A172 (cell line): ENCODE data around the gene TCOF1. TPM values are rescaled to one million over a fixed set of nuclear protein-coding genes. Genes with fewer than 3 reads are reported as not detected.

ENCODE experiments used
- DNase-seq: peaks from one replicate; pipeline ENCODE4 v3.0.0-alpha.2; 2015; ENCODE audit warnings: low spot score
- total RNA-seq: library from RNA; depleted of rRNA; stranded (reverse); fragments of >200 nt; shearing (Covaris generic); gene quantifications from 2 replicates; pipeline ENCODE4 v1.2.3, GENCODE V29; 2014

The TCOF1 gene
- total RNA-seq, 1 experiment from 2014 or later = 56.5 TPM

DNA sequence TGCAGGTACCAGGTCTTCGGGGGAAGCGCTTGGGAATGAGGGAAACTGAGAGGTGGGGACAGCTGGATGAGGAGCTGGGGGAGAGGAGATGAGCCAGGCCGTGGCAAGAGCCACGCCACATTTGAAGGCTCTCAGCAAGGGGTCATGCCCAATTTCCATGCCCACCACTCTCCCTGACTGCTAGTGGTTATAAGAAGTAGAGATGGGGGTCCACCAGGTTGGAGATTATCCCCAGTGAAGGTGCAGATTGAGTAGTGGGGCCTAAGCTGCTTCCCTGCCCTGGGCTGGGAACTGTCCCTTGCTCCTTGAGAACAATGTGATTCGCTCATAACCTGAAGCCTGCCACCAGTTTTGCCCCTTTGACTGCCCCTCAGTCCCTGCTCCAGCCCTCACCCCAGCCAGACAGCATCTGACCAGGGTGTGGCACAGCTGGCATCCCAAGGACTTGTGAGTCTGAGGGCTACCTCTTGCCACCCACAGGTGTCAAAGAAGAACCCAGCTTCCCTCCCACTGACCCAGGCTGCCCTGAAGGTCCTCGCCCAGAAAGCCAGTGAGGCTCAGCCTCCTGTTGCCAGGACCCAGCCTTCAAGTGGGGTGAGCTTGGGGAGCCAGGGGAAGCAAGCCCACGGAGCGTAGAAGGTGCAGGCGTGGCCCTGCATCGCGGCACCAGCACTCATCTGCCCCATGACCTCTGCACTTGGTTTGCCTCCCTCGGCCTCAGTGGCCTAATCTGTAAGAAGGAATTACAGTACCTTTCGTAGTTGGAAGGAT lies 33.8 kb downstream of the TCOF1 start:
- DNase-seq = no peak

GRCh38 chr5:150391986-150392385 lies 34.5 kb downstream of the TCOF1 start:
- DNase-seq = no peak

DNA sequence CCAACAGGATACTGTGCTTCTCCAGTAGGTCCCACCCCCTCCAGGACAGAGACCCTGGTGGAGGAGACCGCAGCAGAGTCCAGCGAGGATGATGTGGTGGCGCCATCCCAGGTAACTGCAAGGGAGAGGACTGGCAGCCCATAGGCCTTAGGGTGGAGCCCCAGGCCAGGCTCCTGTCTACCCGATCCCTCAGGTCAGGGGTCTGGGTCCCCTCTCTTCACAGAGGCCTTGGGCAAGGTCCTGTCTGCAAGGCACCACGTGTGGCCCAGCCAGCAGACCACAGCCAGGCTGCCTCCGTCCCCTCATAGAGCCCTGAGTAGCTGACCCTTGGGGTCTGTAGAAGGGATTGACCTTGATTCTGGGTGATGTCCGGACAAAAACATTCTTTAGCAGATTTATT lies 35.2 kb downstream of the TCOF1 start:
- DNase-seq = no peak

DNA sequence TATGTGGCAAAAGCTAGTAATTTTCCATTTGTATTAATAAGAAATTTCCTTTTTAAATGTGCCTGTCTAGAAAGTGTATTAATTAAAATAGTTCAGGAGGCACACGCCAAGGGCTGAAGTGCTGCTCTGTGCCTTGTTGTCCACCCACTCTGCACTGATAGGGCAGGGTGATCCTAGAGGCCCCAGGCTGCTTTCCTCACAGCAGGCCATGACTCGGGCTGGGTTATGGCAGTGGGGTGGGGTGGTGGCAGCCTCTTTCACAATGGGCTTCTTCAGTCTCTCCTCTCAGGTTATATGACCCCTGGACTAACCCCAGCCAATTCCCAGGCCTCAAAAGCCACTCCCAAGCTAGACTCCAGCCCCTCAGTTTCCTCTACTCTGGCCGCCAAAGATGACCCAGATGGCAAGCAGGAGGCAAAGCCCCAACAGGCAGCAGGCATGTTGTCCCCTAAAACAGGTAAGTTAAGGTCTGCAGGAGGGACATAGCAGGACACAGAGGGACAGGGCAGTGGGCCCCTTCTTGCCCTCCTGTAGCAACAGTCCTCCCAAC lies 35.7 kb downstream of the TCOF1 start:
- no peak for DNase-seq

DNA sequence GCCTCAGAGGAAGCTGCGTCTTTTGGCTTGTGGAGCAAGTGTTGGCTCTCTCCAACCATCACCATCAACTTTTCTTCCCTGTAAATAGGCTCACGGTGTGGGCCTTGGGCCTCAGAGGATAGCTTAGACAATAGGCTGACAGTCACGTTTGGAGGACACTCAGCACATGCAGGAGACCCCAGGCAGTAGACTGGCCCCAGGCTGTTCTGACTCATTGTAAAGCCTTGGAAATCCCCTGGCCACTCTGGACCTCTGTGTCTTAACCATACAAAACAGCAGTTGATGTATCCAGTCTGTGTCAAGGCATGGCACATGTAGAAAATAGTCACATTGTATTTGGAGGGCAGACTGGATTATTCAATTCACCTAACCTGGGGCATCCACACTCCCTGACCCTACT lies 36.6 kb downstream of the TCOF1 start:
- peak; percentile 67 for DNase-seq

DNA sequence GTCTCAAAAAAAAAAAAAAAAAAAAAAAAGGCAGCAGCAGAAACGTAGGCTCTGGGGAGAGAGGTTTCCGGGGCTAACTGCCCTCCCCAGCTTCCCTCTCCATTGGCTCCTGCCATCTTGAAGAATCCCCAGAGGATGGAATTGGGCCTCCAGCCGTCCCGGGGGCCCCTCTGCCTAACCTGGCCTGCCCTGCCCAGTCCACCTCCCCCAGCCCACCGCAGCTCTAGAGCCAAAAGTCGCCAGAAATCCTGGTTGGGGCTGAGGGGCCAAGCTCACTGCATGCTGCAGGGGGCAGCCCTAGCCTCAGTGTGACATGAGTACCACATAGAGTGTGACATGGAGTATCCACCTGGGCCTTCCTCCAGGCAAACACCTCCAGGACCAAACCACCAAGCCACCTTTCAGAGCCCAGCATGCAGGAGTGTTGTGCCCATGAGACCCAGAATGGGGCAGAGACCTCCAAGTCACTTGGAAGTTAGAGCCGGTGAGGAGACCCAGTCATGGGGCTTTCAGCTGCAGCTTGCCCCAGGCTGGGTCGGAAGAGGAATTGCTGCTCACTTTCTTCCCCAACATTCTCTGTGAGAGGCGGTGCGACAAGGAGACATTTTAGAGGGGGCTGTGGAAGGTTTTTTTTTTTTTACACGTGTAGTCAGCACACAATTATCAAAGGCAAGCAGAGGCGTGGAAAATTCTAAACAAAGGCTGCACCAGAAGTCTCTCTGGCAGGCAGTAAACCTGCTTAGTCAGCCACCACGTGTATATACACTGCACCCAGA lies 37.6 kb downstream of the TCOF1 start:
- no peak for DNase-seq

- DNase-seq = no peak
Observed at GRCh38 chr5:150395688-150395975, 38.1 kb downstream of the TCOF1 start.

- no peak for DNase-seq
Observed at GRCh38 chr5:150396267-150396666, 38.8 kb downstream of the TCOF1 start.

DNA sequence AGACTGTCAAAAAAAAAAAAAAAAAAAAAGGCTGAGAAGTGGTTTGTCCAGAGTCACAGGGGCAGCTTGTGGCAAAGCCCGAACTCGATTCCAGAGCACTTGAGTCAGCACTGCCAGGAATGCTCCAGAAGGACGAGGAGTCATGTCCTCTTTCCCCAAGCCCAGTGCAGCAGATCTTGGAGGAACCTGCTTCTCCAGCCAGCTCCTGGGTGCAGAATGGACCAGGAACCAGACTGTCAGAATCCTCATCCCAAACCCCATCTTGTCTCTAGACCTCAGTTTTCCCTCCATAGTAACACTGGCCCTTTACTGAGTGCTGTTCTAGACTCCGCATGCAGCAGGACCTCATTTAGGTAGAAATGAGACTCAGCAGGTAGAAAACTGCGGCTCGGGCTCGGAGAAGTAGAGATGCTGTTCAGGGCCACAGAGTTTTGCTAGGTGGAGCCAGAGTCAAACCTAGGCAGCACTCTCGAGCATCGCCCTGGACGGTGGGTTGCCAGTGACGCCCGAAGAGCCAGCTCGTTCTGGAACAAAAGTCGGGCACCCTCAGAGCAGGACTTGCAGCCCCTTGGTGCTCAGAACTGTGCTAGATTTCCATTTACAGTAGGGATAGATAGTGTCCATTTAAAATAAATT lies 39.8 kb downstream of the TCOF1 start:
- DNase-seq = no peak

- DNase-seq = no peak
Observed at GRCh38 chr5:150397782-150398721, 40.6 kb downstream of the TCOF1 start.

DNA sequence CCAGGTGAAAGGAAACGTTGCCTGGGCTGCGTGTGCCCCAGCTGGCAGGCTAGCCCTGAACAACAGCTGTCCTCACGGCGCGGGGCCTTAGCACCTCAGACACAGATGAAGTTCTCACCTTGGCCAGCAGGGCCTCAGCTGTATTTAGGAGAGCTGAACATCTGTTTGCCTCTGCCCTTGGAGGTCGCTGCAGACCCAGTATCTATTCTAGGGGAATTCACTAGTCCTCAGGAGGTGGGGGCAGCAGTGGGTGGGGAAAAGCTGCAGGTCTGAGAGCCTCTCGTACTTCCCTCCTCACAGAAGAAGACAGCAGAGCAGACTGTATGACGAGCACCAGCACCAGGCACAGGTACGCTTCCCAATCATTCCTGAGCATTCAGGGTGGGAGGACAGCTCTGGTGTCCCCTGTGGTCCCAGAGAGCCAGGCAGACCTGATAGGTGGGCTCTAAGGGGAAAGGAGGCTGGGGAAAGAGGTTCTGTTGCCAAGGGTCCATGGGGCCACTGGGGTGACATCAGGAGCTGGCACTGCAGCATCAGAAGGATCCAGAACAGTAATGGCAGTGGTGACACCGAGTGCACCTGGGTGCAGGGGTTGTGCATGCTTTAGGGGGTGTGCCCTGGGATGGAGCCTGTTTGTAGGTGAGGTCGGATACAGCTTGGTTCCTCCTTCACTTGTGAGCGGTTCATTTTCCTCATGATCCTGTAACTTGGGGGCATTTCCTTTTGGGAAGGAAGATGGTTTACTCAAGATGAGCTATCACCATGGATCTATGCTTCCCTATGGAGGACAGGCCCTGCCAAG lies 41.4 kb downstream of the TCOF1 start:
- no peak for DNase-seq

DNA sequence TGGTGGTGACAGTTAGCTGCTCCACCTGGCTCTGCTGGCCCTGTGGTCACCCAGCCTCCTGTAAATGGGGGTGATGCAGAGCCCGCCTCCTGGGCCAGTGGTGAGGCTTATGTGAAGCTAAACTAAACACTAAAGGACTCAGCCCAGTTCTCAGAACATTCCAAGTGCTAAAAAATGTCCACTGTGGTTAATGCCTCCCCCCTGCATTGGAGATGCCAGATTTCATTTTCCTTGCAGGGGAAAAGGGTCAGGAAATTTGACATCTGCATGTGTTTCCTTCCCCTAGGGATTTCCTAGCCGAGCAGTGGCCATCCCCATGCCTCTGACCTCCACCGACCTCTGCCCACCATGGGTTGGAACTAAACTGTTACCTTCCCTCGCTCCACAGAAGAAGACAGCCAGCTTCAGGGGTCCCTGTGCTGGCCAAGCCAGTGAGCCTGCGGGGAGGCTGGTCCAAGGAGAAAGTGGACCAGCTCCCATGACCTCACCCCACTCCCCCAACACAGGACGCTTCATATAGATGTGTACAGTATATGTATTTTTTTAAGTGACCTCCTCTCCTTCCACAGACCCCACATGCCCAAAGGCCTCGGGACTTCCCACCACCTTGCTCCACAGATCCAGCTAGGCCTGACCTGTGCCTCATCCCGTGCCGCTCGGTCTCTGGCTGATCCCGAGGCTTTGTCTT lies 42.2 kb downstream of the TCOF1 start:
- DNase-seq = no peak

GRCh38 chr5:150400316-150401075 lies 43.0 kb downstream of the TCOF1 start:
- DNase-seq = no peak

DNA sequence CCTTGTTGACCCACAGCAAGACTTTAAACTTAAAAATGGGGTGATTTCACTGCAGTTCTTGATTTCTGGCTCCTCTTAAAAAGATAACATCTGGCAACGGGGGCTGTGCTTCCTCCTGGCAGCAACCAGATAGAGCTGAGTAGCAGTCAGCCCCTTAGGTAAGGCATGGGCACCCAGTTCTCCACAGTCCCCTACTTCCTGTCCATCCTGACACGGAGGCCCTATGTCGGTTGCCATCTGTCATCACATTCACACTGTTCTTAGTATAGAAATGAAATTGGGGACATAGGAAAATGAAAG lies 43.5 kb downstream of the TCOF1 start:
- no peak for DNase-seq

DNA sequence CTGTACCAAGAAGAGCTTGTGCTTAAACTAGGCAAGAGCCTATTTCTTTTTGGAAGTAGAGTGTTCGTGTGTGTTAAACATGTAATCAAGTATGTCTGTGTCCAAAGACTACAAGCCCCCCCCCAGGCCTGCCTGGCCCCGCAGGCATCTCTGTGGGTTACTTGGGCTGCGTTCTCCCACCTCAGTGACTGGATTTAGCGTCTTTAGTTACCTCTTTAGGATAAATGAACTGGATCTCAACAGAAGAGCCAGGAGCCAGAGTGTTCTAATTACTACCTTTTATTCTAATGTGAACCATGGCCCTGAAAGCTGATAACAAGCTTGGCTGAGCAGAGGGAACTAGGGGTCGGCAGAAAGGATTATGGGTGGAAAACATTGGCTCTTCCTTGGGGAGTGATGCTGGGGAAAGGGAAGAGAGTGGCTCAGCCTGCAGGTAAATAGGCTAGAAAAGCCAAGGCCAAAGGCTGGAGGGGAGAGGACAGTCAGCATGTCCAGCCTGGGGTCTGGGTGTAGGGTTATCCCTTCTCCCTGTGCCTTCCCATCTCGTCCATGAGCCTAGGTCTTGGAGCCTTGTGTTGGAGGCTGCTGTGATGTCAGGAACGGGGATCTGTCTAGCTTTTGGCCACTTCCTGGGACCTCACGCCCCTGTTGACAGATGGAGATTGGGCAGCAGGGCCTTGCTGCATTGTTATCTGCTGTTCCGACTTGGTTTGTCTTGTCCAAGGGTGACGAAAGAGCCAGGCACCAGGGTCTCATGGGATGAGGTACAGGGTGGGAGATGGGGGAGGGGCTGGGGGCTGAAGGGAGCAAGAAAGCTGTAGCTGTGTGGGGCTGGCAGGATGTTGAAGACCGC lies 44.1 kb downstream of the TCOF1 start:
- no peak for DNase-seq

- DNase-seq = no peak
Observed at GRCh38 chr5:150402229-150402773, 44.8 kb downstream of the TCOF1 start.

- DNase-seq = no peak
Observed at GRCh38 chr5:150402901-150403342, 45.4 kb downstream of the TCOF1 start.

GRCh38 chr5:150404121-150404520 lies 46.6 kb downstream of the TCOF1 start:
- no peak for DNase-seq
